CD4-positive, alpha-beta T cell treated with Interleukin-17A for 1 hour (primary cell): ENCODE measurements around the gene ZER1.

ENCODE experiments used
- DNase-seq: peaks from one replicate; pipeline ENCODE4 v3.0.0-alpha.2; 2020

ZER1 gene

GRCh38 chr9:128732576-128732975 lies 39.2 kb downstream of the ZER1 start:
- no peak for DNase-seq

- no peak for DNase-seq
Observed at GRCh38 chr9:128731691-128732090, 40.0 kb downstream of the ZER1 start.

- no peak for DNase-seq
Observed at GRCh38 chr9:128731093-128731492, 40.6 kb downstream of the ZER1 start.

- DNase-seq = no peak
Observed at GRCh38 chr9:128729766-128730517, 41.8 kb downstream of the ZER1 start.

GRCh38 chr9:128729302-128729701 lies 42.4 kb downstream of the ZER1 start:
- no peak for DNase-seq

GRCh38 chr9:128728298-128728697 lies 43.4 kb downstream of the ZER1 start:
- no peak for DNase-seq

GRCh38 chr9:128727640-128728248 lies 44.0 kb downstream of the ZER1 start:
- DNase-seq = no peak

- DNase-seq = peak; percentile 58
Observed at GRCh38 chr9:128724744-128725211, 46.9 kb downstream of the ZER1 start.

- DNase-seq = peak; percentile 99
Observed at GRCh38 chr9:128723866-128724743, 47.6 kb downstream of the ZER1 start, which contains the start of gene ZDHHC12. Gene ZDHHC12, minus strand, starts transcription at chr9:128724127. Its CDS starts 34 bp downstream, at chr9:128724093.

- DNase-seq = no peak
Observed at GRCh38 chr9:128723352-128723865, 48.3 kb downstream of the ZER1 start.

GRCh38 chr9:128722380-128723351 lies 49.1 kb downstream of the ZER1 start:
- DNase-seq = no peak

GRCh38 chr9:128721487-128722010 lies 50.2 kb downstream of the ZER1 start:
- no peak for DNase-seq

GRCh38 chr9:128720841-128721486 lies 50.8 kb downstream of the ZER1 start:
- no peak for DNase-seq

GRCh38 chr9:128719919-128720605 lies 51.7 kb downstream of the ZER1 start:
- DNase-seq = no peak

- no peak for DNase-seq
Observed at GRCh38 chr9:128718475-128718874, 53.3 kb downstream of the ZER1 start.

- DNase-seq = no peak
Observed at GRCh38 chr9:128718047-128718446, 53.7 kb downstream of the ZER1 start.

GRCh38 chr9:128716581-128717254 lies 55.0 kb downstream of the ZER1 start:
- DNase-seq = no peak

GRCh38 chr9:128715436-128715750 lies 56.3 kb downstream of the ZER1 start:
- no peak for DNase-seq

GRCh38 chr9:128714586-128715435 lies 56.9 kb downstream of the ZER1 start:
- DNase-seq = no peak
